Stimulated activated CD4-positive, alpha-beta T cell treated with anti-CD3 and anti-CD28 coated beads, Interleukin-12 subunit alpha, Interleukin-12 subunit beta, amount 100 ng/mL, for 48 hours (primary cell): Measurements from ENCODE around the gene ATG13.

Experiments
- DNase-seq, 3 donors: peaks; one replicate each; pipeline ENCODE4 v3.0.0-alpha.2; 2020; ENCODE audit warnings: low read depth in 2 of 3, low spot score in 1 of 3

The ATG13 gene

GRCh38 chr11:46722566-46723358 is 105.4 kb downstream of the ATG13 start:
- no peak for DNase-seq

DNA sequence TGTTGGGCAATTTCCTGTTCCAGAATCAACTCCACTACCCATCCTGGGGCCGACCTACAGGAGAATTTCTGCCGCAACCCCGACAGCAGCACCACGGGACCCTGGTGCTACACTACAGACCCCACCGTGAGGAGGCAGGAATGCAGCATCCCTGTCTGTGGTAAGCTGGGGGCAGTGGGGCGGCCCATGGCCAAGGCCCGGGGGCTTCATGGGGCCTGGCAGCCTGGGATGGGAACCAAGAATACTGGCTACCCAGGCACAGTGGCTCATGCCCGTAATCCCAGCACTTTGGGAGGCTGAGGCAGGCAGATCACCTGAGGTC is 106.0 kb downstream of the ATG13 start:
- DNase-seq: no peak

- no peak for DNase-seq
Observed at GRCh38 chr11:46724088-46724487, 106.7 kb downstream of the ATG13 start.
